IMR-90 (cell line): Measurements from ENCODE around the gene C21orf58. TPM values are rescaled to one million over a fixed set of nuclear protein-coding genes. Genes with fewer than 3 reads are reported as not detected.

Experiments
- ATAC-seq: fragments of 200-7000 bp; cut with Tn5 transposase; 2 replicates; pipeline ENCODE4 v1.9.1; 2020; ENCODE audit warnings: low read depth, mild to moderate bottlenecking, moderate library complexity
- BruUV-seq: library from RNA; stranded (reverse); fragments of 400-500 nt; replicated peaks from 2 replicates; lab custom pipeline; 2021; lab: Mats Ljungman, UMichigan
- CTCF ChIA-PET: fragments of 300-600 bp; formaldehyde crosslinking; extraction: SDS; loops from one replicate; lab custom pipeline; 2021; ENCODE audit warnings: antibody characterized with exemption; lab: Yijun Ruan, JAX
- POLR2A ChIA-PET: fragments of 300-600 bp; sonication (Branson Sonifier 250); formaldehyde crosslinking; loops from one replicate; lab custom pipeline; 2022; ENCODE audit warnings: antibody characterized with exemption; ENCODE audit not compliant: unreplicated experiment; lab: Charles Lee
- DNase-seq: peaks from one replicate; pipeline ENCODE4 v3.0.0; 2013
- H2AFZ ChIP-seq: replicated peaks from 2 replicates; pipeline ENCODE3; 2013; ENCODE audit warnings: low read length, mild to moderate bottlenecking; ENCODE audit not compliant: poor library complexity
- H2AK5ac ChIP-seq: 2 replicates; pipeline ENCODE4 v1.6.1; 2013; ENCODE audit warnings: low read depth, low read length, inconsistent platforms
- H2AK9ac ChIP-seq: replicated peaks from 2 replicates; pipeline ENCODE3; 2013; ENCODE audit warnings: mild to moderate bottlenecking, low read depth, low read length, moderate library complexity; ENCODE audit not compliant: poor library complexity
- H2BK120ac ChIP-seq: 2 replicates; pipeline ENCODE4 v1.6.1; 2013; ENCODE audit warnings: low read depth, low read length, inconsistent platforms
- H2BK15ac ChIP-seq: 3 replicates; pipeline ENCODE4 v1.6.1; 2013; ENCODE audit warnings: low read depth, low read length, inconsistent platforms
- H2BK20ac ChIP-seq: 2 replicates; pipeline ENCODE4 v1.6.1; 2013; ENCODE audit warnings: low read depth, mild to moderate bottlenecking, inconsistent platforms, low read length, moderate library complexity
- H2BK5ac ChIP-seq: 2 replicates; pipeline ENCODE4 v1.6.1; 2013; ENCODE audit warnings: mild to moderate bottlenecking, low read depth, low read length, inconsistent platforms; ENCODE audit not compliant: poor library complexity, severe bottlenecking
- H3K14ac ChIP-seq: replicated peaks from 2 replicates; pipeline ENCODE4 v1.6.1; 2013; ENCODE audit warnings: low read depth, low read length, inconsistent platforms
- H3K18ac ChIP-seq: 2 replicates; pipeline ENCODE4 v1.6.1; 2013; ENCODE audit warnings: low read depth, low read length, control low read depth
- H3K23ac ChIP-seq: 2 replicates; pipeline ENCODE4 v1.6.1; 2013; ENCODE audit warnings: low read depth, low read length, inconsistent platforms
- H3K27ac ChIP-seq: 2 replicates; pipeline ENCODE4 v1.5.1; 2013; ENCODE audit warnings: mild to moderate bottlenecking, control low read depth, low read length; ENCODE audit not compliant: insufficient read depth
- H3K27me3 ChIP-seq: 2 replicates; pipeline ENCODE4 v1.6.1; 2013; ENCODE audit warnings: low read length; ENCODE audit not compliant: control insufficient read depth, insufficient read depth
- H3K36me3 ChIP-seq: 2 replicates; pipeline ENCODE4 v1.6.1; 2013; ENCODE audit warnings: low read length, mixed read lengths; ENCODE audit not compliant: control insufficient read depth, insufficient read depth
- H3K4ac ChIP-seq: 2 replicates; pipeline ENCODE4 v1.6.1; 2013; ENCODE audit warnings: low read depth, low read length, inconsistent platforms
- H3K4me1 ChIP-seq: 2 replicates; pipeline ENCODE4 v1.6.1; 2013; ENCODE audit warnings: low read length, mixed read lengths; ENCODE audit not compliant: control insufficient read depth, insufficient read depth
- H3K4me2 ChIP-seq: 2 replicates; pipeline ENCODE4 v1.6.1; 2013; ENCODE audit warnings: low read depth, mild to moderate bottlenecking, control low read depth, low read length, moderate library complexity
- H3K4me3 ChIP-seq: 2 replicates; pipeline ENCODE4 v1.5.1; 2013; ENCODE audit warnings: low read depth, mild to moderate bottlenecking, control low read depth, low read length, moderate library complexity; ENCODE audit not compliant: insufficient read depth
- H3K56ac ChIP-seq: 2 replicates; pipeline ENCODE4 v1.6.1; 2013; ENCODE audit warnings: low read length, inconsistent platforms; ENCODE audit not compliant: insufficient read depth; ENCODE audit errors: extremely low read depth
- H3K79me1 ChIP-seq, 2 experiments: 2 replicates each; pipeline ENCODE4 v1.6.1; 2013; ENCODE audit warnings: low read length in 2 of 2, inconsistent platforms in 1 of 2, low read depth in 1 of 2
- H3K9ac ChIP-seq: 2 replicates; pipeline ENCODE4 v1.6.1; 2013; ENCODE audit warnings: low read depth, low read length, control low read depth
- H3K9me1 ChIP-seq: 2 replicates; pipeline ENCODE4 v1.6.1; 2013; ENCODE audit warnings: low read length, inconsistent platforms; ENCODE audit not compliant: insufficient read depth
- H3K9me3 ChIP-seq: 2 replicates; pipeline ENCODE4 v1.6.1; 2013; ENCODE audit warnings: low read length; ENCODE audit not compliant: control insufficient read depth, insufficient read depth
- H4K20me1 ChIP-seq: 2 replicates; pipeline ENCODE4 v1.6.1; 2013; ENCODE audit warnings: low read length, inconsistent platforms; ENCODE audit not compliant: insufficient read depth
- H4K5ac ChIP-seq: 2 replicates; pipeline ENCODE4 v1.6.1; 2013; ENCODE audit warnings: mild to moderate bottlenecking, low read depth, low read length, control low read depth
- H4K8ac ChIP-seq, 2 experiments: 2 replicates each; pipeline ENCODE4 v1.6.1; 2013; ENCODE audit warnings: low read depth in 2 of 2, low read length in 2 of 2, control low read depth in 1 of 2, inconsistent platforms in 1 of 2
- H4K91ac ChIP-seq: 2 replicates; pipeline ENCODE4 v1.6.1; 2013; ENCODE audit warnings: low read depth, low read length, inconsistent platforms; ENCODE audit not compliant: insufficient read depth
- BHLHE40 ChIP-seq: fragments of 150-350 bp; IDR thresholded peaks from 2 replicates; pipeline ENCODE4 v1.6.1; 2016; ENCODE audit warnings: mild to moderate bottlenecking, low read depth, low read length
- CEBPB ChIP-seq: IDR thresholded peaks from 2 replicates; pipeline ENCODE4 v1.6.1; 2012; ENCODE audit warnings: low read depth, low read length, improper control_type of control experiment
- CHD1 ChIP-seq: IDR thresholded peaks from 2 replicates; pipeline ENCODE4 v1.6.1; 2012; ENCODE audit warnings: low read depth, low read length, improper control_type of control experiment
- FOS ChIP-seq: fragments of 150-350 bp; IDR thresholded peaks from 2 replicates; pipeline ENCODE4 v1.6.1; 2016; ENCODE audit warnings: low read depth, low read length
- MAFK ChIP-seq: IDR thresholded peaks from 2 replicates; pipeline ENCODE4 v1.6.1; 2012; ENCODE audit warnings: low read depth, low read length, improper control_type of control experiment
- MAZ ChIP-seq: IDR thresholded peaks from 2 replicates; pipeline ENCODE4 v1.6.1; 2012; ENCODE audit warnings: low read depth, mild to moderate bottlenecking, low read length, improper control_type of control experiment, moderate library complexity, borderline replicate concordance
- MXI1 ChIP-seq: IDR thresholded peaks from 2 replicates; pipeline ENCODE4 v1.6.1; 2012; ENCODE audit warnings: low read depth, mild to moderate bottlenecking, low read length, moderate library complexity, borderline replicate concordance
- NFE2L2 ChIP-seq: fragments of 150-350 bp; IDR thresholded peaks from 2 replicates; pipeline ENCODE4 v1.6.1; 2016; ENCODE audit warnings: low read depth, mild to moderate bottlenecking, low read length
- POLR2A ChIP-seq: IDR thresholded peaks from 2 replicates; pipeline ENCODE4 v1.6.1; 2012; ENCODE audit warnings: mild to moderate bottlenecking, low read depth, low read length
- RAD21 ChIP-seq: IDR thresholded peaks from 2 replicates; pipeline ENCODE4 v1.6.1; 2012; ENCODE audit warnings: low read length, improper control_type of control experiment
- RCOR1 ChIP-seq: IDR thresholded peaks from 2 replicates; pipeline ENCODE4 v1.6.1; 2012; ENCODE audit warnings: mild to moderate bottlenecking, low read length, improper control_type of control experiment; ENCODE audit not compliant: insufficient replicate concordance
- RFX5 ChIP-seq: IDR thresholded peaks from 2 replicates; pipeline ENCODE4 v1.8.0; 2012; ENCODE audit warnings: low read depth, mild to moderate bottlenecking, low read length, moderate library complexity
- SMC3 ChIP-seq: fragments of 150-350 bp; IDR thresholded peaks from 2 replicates; pipeline ENCODE4 v1.6.1; 2016; ENCODE audit warnings: low read depth, mild to moderate bottlenecking, antibody characterized with exemption, low read length, moderate library complexity
- WGBS, 2 experiments: methylation state at CpG; one replicate each; pipeline versions ENCODE4 v1.1.5 to v1.1.7; 2013; ENCODE audit warnings: missing lambda C conversion rate in 2 of 2; ENCODE audit not compliant: insufficient read length in 1 of 2; ENCODE audit errors: extremely low coverage in 2 of 2; 5-methylcytosine and 5-hydroxymethylcytosine counted together
- dilution Hi-C: fragments of 300-500 bp; cut with HindIII; formaldehyde crosslinking; loops from one replicate; pipeline ENCODE4 v1.14.3; 2018; ENCODE audit warnings: low sequenced_read_pairs; ENCODE audit not compliant: unreplicated experiment
- in situ Hi-C: fragments of 300-500 bp; cut with MboI; formaldehyde crosslinking; loops from 3 replicates; pipeline ENCODE4 v1.14.3; 2019; ENCODE audit warnings: low sequenced_read_pairs, inconsistent platforms, mixed read lengths
- intact Hi-C: fragments of 100-400 bp; cut with micrococcal nuclease; formaldehyde crosslinking; loops from 2 replicates; pipeline ENCODE4 v1.10.0; 2022
- polyA plus RNA-seq, 3 experiments: library from polyadenylated mRNA; depleted of rRNA; stranded (reverse); fragments of >200 nt; gene quantifications; 2 replicates each; pipeline ENCODE4 v1.2.3, GENCODE V29; 2012; ENCODE audit warnings: low replicate concordance in 1 of 3
- total RNA-seq: library from RNA; depleted of rRNA; stranded (reverse); fragments of >200 nt; gene quantifications from 2 replicates; pipeline ENCODE4 v1.2.3, GENCODE V29; 2012
- TF ChIP-seq, protein P1 (sequence below): conservative IDR thresholded peaks from 2 replicates; pipeline ENCODE4 v1.5.1; 2012; ENCODE audit warnings: mild to moderate bottlenecking, low read depth, low read length, improper control_type of control experiment
- TF ChIP-seq, protein P2 (sequence below): fragments of 150-350 bp; IDR thresholded peaks from 2 replicates; pipeline ENCODE4 v1.6.1; 2016; ENCODE audit warnings: low read depth, mild to moderate bottlenecking, low read length, moderate library complexity, borderline replicate concordance
- TF ChIP-seq, protein P3 (sequence below): fragments of 150-350 bp; IDR thresholded peaks from 2 replicates; pipeline ENCODE4 v1.6.1; 2017; ENCODE audit warnings: mild to moderate bottlenecking, antibody characterized with exemption, low read length, low read depth

C21orf58 gene
- total and polyA plus RNA-seq, 2 of the 4 experiments (the other 2 are of a cell fraction): 2.7 to 6.2 TPM

DNA sequence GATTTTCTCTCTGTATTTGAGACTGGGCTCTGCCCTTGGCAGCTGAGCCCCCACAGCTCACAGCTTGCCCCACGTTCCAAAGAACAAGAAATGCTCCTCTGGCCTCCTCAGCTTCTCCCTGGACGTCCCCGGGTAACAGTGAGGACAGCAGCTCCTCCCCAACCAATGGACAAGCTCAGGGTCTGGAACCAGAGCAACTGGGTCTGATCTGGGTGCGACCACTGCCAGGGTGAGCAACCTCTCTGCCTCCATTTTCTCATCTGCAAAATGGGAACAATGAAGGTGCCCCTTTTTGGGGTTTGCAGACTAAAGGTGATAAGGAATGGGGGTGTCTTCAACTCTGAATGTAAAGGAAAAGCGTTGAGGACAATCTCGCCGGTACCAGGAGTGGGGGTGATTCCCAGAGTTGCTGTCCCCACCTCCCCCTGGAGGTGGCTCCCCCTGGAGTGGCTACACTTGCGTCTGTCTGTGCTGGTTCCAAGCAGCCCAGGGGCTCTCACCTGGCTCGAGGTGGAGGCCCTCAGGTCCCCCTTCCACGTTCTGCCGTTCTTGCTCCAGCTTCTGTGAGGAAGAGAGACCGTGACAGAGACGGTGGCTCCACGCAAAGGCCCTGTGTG, 6.9 kb downstream of the C21orf58 start:
- no peak overlapping the region for H3K23ac ChIP-seq
- in situ Hi-C loops: no loop called here
- CTCF ChIA-PET: no interaction called here
- no peak overlapping the region for H3K9ac ChIP-seq
- H2AK9ac ChIP-seq: peak overlapping the region; percentile 28
- dilution Hi-C loops: no loop called here
- H2AK5ac ChIP-seq: no peak overlapping the region
- no peak overlapping the region for H4K91ac ChIP-seq
- H3K36me3 ChIP-seq: peaks cover 9% of the 10 kb centered on the region
- no peak overlapping the region for H2BK120ac ChIP-seq
- no peak overlapping the region for H2BK20ac ChIP-seq
- TF ChIP-seq FOS: no peak
- no peak for TF ChIP-seq NFE2L2
- TF ChIP-seq, protein P1, sequence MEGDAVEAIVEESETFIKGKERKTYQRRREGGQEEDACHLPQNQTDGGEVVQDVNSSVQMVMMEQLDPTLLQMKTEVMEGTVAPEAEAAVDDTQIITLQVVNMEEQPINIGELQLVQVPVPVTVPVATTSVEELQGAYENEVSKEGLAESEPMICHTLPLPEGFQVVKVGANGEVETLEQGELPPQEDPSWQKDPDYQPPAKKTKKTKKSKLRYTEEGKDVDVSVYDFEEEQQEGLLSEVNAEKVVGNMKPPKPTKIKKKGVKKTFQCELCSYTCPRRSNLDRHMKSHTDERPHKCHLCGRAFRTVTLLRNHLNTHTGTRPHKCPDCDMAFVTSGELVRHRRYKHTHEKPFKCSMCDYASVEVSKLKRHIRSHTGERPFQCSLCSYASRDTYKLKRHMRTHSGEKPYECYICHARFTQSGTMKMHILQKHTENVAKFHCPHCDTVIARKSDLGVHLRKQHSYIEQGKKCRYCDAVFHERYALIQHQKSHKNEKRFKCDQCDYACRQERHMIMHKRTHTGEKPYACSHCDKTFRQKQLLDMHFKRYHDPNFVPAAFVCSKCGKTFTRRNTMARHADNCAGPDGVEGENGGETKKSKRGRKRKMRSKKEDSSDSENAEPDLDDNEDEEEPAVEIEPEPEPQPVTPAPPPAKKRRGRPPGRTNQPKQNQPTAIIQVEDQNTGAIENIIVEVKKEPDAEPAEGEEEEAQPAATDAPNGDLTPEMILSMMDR: no peak
- no peak for TF ChIP-seq MXI1
- no peak for TF ChIP-seq RFX5
- TF ChIP-seq RAD21: no peak
- no peak for TF ChIP-seq RCOR1
- TF ChIP-seq MAFK: no peak
- no peak for TF ChIP-seq CEBPB
- TF ChIP-seq BHLHE40: no peak
- TF ChIP-seq, protein P2, sequence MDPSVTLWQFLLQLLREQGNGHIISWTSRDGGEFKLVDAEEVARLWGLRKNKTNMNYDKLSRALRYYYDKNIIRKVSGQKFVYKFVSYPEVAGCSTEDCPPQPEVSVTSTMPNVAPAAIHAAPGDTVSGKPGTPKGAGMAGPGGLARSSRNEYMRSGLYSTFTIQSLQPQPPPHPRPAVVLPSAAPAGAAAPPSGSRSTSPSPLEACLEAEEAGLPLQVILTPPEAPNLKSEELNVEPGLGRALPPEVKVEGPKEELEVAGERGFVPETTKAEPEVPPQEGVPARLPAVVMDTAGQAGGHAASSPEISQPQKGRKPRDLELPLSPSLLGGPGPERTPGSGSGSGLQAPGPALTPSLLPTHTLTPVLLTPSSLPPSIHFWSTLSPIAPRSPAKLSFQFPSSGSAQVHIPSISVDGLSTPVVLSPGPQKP: no peak
- no peak for TF ChIP-seq SMC3
- TF ChIP-seq POLR2A: no peak
- TF ChIP-seq CHD1: no peak
- TF ChIP-seq MAZ: no peak
- TF ChIP-seq, protein P3, sequence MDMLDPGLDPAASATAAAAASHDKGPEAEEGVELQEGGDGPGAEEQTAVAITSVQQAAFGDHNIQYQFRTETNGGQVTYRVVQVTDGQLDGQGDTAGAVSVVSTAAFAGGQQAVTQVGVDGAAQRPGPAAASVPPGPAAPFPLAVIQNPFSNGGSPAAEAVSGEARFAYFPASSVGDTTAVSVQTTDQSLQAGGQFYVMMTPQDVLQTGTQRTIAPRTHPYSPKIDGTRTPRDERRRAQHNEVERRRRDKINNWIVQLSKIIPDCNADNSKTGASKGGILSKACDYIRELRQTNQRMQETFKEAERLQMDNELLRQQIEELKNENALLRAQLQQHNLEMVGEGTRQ: no peak
- H3K4me3 ChIP-seq: no peak overlapping the region
- no peak overlapping the region for H3K14ac ChIP-seq
- no peak overlapping the region for H3K18ac ChIP-seq
- WGBS, 2 experiments: 100% methylated on average over 6 of the region's 14 CpGs; no CpG with 5 or more reads in 1 of the 2 experiments
- no peak overlapping the region for H2BK15ac ChIP-seq
- no peak overlapping the region for H2BK5ac ChIP-seq
- intact Hi-C loops: no loop called here
- H3K79me1 ChIP-seq: peaks cover 22 to 60% of the 10 kb centered on the region in 2 experiments
- no peak overlapping the region for H3K56ac ChIP-seq
- no peak overlapping the region for H4K8ac ChIP-seq
- peaks cover 6% of the 10 kb centered on the region; the same call in 1 of the 2 replicates for H3K9me1 ChIP-seq
- H3K27me3 ChIP-seq: no peaks in the 10 kb centered on the region
- H3K4ac ChIP-seq: no peak overlapping the region
- peaks cover 7% of the 10 kb centered on the region for H4K20me1 ChIP-seq
- no peak for ATAC-seq
- no peak overlapping the region for H3K4me2 ChIP-seq
- POLR2A ChIA-PET: no interaction called here
- H3K4me1 ChIP-seq: peaks cover 4% of the 10 kb centered on the region
- no peak overlapping the region for H4K5ac ChIP-seq
- H2AFZ ChIP-seq: peak overlapping the region; percentile 14
- BruUV-seq: no TSS peak
- DNase-seq: no peak
- no peak overlapping the region for H3K27ac ChIP-seq
- H3K9me3 ChIP-seq: no peaks in the 10 kb centered on the region
